Activated T-cell treated with anti-CD3 and anti-CD28 coated beads for 1 hour (primary cell): ENCODE data around the gene PARN.
"Not testable (repeated sequence)": the region's sequence is repeated elsewhere in the genome, so short reads cannot be mapped to it uniquely, and the experiment has no call there.

ENCODE experiments used
- DNase-seq: peaks from one replicate; pipeline ENCODE4 v3.0.0-alpha.2; 2020; ENCODE audit warnings: low read depth

Gene PARN

DNA sequence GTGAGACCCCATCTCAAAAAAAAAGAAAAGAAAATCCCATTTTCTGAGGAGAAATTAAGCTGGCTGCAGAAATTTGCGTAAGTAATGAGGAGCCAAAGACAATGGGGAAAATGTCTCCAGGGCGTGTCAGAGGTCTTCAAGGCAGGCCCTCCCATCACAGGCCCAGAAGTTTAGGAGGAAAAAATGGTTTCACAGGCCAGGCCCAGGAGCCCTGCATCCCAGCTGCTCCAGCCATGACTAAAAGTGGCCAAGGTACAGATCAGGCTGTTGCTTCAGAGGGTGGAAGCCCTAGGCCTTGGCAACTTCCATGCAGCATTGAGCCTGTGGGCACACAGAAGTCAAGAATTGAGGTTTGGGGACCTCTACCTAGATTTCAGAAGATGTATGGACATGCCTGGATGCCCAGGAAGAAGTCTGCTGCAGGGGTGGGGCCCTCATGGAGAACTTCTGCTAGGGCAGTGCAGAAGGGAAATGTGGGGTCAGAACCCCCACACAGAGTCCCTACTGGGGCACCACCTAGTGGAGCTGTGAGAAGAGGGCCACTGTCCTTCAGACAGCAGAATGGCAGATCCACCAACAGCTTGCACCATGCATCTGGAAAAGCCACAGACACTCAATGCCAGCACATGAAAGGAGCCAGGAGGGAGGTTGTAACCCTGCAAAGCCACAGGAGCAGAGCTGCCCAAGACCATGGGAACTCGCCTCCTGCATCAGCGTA is 55.2 kb downstream of the PARN start:
- DNase-seq, result not testable (repeated sequence)

- DNase-seq, result no peak
Measured at GRCh38 chr16:14572535-14572934, 57.5 kb downstream of the PARN start.

- no peak for DNase-seq
Measured at GRCh38 chr16:14569213-14569612, 60.8 kb downstream of the PARN start.

DNA sequence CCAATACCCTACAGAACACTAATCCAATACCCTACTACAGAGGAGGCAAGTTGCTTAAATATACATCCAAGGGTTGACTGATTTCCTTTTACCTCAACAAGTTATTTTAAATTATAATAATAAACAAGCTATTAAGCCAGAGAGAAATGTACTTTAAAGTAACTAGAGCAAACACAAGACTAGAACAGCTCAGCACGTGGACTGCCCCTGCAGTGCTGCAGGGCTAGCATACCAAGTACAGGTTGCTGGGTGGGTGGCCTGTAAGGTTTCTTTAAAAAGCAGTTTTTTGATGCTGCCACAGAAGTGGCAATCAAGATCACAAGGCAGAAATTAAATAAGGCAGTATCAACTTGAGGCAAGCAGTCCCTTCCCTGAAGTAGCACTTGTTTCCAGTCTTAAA is 63.5 kb downstream of the PARN start:
- DNase-seq, result no peak

GRCh38 chr16:14565688-14566025 is 64.4 kb downstream of the PARN start:
- DNase-seq, result no peak

GRCh38 chr16:14564861-14565687 is 65.0 kb downstream of the PARN start:
- DNase-seq, result no peak

DNA sequence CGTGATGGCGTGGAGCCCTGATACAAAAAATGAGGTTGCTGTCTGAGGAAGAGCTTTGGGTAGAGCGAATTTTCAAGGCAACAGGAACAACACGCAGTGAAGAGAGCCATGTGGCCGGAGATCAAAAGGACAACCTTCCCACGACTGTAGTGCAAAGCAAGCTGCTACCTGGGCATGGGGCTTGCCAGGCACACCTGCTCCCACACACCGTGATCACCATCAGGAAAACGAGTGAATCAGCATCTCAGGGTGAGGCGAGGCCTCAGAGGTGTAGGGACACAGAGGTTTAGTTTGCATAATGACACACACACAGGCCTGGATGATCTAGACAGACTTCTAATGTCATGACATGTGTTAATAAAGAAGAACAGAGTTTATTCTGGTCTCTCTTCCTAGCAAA is 65.7 kb downstream of the PARN start:
- no peak for DNase-seq

DNA sequence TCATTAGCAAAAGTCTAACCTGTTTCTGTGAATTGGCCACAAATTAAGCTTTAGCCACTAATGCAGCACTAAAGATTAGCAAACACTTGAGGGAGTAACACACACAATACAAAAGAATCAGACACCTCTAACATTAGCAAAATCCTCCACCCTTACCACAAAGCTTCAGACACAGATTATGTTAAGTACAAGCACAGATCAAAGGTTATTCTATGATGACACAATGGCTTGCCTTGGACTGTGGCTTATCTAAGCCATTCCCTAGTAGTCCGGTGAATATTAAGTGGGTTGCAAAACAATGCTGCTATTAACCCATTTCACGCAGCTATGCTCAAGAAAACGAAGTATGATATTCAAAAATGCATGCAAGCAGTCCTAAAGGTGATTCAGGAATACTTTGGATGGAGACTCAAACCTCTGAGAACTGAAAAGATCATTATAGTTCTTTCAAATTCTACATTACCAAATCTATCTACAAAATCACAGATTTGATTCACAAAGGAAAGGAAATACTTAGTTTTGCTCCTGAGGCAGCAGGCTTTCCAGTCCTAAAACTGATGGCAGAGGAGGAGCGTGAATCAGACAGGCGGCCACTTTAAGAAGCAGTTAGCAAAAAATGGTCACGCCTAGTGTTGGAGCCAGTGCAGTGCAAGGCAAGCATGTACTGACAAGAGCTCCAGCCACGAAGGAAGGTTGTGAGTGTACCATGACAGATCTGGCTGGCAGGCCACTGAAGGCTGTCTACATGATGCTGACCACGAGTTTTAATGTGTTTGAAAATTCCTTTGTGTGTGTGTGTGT is 67.2 kb downstream of the PARN start:
- no peak for DNase-seq

GRCh38 chr16:14560523-14560922 is 69.5 kb downstream of the PARN start:
- no peak for DNase-seq

DNA sequence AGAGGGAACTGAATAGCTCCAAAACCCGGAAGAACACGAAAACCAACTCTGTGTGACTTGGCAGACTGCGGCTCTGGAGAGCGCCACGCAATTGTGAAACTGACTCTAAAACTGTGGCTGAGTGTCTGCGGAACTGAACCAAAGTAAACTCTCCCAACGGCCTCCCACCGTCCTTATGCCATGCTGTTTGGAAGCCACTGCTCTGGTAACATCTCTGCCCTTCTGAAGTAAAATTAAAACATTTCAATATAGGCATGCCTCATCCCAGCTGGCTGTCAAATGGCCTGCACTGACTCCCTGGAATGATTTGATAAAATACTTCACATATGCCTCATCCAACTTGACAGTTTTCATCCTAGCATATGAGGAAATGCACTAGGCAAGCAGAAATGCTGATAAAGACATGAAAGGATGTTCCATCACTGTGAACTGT is 70.2 kb downstream of the PARN start:
- no peak for DNase-seq

DNA sequence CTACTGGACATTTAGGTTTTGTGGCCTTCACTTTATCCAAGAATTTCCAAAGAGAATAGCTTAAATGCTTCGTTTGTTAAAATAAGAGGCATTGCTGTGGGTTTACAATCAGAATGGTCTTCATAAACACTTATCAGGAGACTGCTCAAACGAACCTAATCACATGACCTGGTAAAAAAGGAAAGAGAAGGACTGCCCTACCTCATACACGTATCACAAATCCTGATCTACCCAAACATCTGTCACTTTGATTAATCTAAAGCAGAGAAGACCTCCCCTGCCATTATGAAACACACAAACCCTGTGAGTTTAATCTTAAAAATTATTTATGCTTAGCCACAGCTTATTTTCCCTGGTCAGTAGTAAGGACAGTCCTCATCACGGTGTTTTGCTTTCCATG is 76.6 kb downstream of the PARN start:
- no peak for DNase-seq

DNA sequence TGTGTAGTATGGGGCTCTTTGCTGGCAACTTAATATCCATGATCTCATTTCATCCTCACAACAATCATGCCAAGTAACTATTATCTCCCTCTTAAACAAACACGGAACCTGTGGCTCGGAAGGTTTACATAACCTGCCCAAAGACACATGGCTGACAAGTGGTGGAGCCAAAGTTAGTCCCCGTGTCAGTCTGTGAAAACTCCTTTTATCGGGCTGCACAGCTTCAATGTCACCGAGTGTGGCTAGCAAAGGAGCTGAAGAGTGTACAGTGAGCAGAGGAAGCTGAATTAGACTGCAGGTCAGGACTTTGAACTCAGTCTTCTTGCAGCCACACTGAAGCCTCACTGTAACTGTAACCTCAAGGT is 80.3 kb downstream of the PARN start:
- DNase-seq, result no peak

DNA sequence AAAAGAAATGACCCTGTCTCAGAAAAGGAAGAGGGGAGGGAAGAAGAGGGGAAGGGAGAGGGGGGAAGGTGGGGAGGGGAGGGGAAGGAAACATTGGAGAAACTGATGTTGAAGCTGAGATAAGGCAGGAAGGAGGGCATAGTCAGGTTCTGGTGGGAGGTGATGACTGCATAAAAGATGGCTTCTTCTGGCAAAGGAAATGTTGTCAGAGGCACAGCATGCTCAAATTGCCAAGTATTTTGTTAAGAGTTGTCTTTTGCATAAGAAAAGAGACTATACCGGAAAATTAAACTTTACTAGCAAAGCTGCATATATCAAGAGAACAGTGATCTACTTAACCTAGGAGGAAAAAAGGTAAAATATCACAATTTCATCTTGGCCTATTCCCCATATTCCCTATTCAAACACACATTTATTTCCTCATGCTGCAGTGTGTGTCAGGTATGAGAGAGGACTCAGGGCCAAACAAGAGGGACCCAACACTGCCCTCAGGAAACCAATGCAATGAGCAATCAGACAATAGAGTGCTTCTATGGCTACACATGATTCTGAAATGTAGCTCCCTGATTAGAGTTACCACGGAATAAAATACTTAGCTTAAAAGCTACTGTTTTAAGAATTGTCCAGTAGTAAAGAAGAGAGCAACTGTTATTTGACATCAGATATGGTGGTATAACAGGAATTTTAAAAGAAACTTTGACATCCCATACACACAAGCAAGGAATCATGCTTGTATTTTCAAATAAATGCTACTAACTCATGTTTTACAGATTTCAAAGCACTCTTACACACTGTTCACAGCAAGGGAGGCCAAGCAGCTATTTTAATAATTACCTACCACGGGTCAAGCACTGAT is 80.9 kb downstream of the PARN start:
- no peak for DNase-seq

- no peak for DNase-seq
Measured at GRCh38 chr16:14545346-14545884, 84.6 kb downstream of the PARN start.

- not testable (repeated sequence) for DNase-seq
Measured at GRCh38 chr16:14544846-14545245, 85.2 kb downstream of the PARN start.

- DNase-seq, result no peak
Measured at GRCh38 chr16:14539631-14540030, 90.4 kb downstream of the PARN start.

GRCh38 chr16:14539156-14539555 is 90.9 kb downstream of the PARN start:
- no peak for DNase-seq

DNA sequence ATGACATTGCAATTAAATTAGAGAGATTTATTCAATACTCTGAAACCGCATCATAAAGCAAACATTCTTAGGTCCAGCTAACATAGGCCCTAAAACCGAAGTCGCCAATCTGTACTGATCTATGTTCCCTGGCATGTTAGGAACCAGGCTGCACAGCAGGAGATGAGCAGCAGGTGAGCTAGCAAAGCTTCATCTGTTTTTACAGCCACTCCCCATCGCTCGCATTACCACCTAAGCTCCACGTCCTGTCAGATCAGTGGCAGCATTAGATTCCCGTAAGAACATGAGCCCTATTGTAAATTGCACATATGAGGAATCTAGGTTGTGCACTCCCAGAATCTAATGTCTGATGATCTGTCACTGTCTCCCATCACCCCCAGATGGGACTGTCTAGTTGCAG is 91.5 kb downstream of the PARN start:
- no peak for DNase-seq

DNA sequence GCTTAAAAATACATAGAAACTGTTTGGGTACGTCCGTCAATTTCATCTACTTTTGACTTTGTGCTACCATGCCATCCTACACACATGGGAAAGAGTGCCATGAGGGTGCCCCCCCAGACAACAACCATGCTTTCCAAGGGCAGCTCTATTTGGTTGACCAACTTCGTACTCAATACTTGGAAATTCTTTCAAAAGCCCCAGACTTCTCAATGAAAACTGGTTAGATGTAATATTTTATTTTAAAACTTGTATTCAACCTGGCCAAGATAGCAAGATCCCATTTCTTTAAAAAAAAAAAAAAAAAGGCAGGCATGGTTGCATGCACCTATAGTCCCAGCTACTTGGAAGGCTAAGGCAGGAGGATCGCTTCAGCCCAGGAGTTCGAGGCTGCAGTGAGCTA is 98.4 kb downstream of the PARN start:
- no peak for DNase-seq

- DNase-seq, result no peak
Measured at GRCh38 chr16:14531101-14531500, 99.0 kb downstream of the PARN start.

- no peak for DNase-seq
Measured at GRCh38 chr16:14530046-14530445, 100.0 kb downstream of the PARN start.
